Dermis microvascular lymphatic vessel endothelial cell (primary cell): ENCODE data around the gene B3GAT1. TPM values are rescaled to one million over a fixed set of nuclear protein-coding genes. Genes with fewer than 3 reads are reported as not detected.

Experiments used
- DNase-seq, 2 donors: peaks; one replicate each; pipeline versions ENCODE4 v3.0.0 to v3.0.0-alpha.2; 2010; ENCODE audit warnings: low read depth in 2 of 2
- total RNA-seq: library from RNA; depleted of rRNA; stranded (reverse); fragments of >200 nt; gene quantifications from 2 replicates; pipeline ENCODE4 v1.2.1, GENCODE V29; 2014

The B3GAT1 gene
- total RNA-seq, 1 donor from 2014 or later = not detected

- no peak for DNase-seq
These were observed 75.0 kb downstream of the B3GAT1 start for GRCh38 chr11:134337051-134337450.

GRCh38 chr11:134334796-134335571 is 77.1 kb downstream of the B3GAT1 start:
- DNase-seq = no peak

- DNase-seq = no peak
These were observed 78.1 kb downstream of the B3GAT1 start for GRCh38 chr11:134333946-134334345.

- DNase-seq = no peak
These were observed 78.7 kb downstream of the B3GAT1 start for GRCh38 chr11:134333312-134333711.

GRCh38 chr11:134332782-134333181 is 79.3 kb downstream of the B3GAT1 start:
- DNase-seq = no peak

- DNase-seq = no peak
These were observed 79.8 kb downstream of the B3GAT1 start for GRCh38 chr11:134332189-134332631.

- peak; percentile 18 to 59 for DNase-seq
These were observed 80.5 kb downstream of the B3GAT1 start, which contains the start of gene GLB1L2 for GRCh38 chr11:134331354-134332188. TSS of gene GLB1L2 (plus strand) at chr11:134331988. CDS start at chr11:134332062, 74 bp downstream.

GRCh38 chr11:134330611-134331353 is 81.3 kb downstream of the B3GAT1 start:
- no peak for DNase-seq

Other genes with a start within 250 kb of the B3GAT1 start
- gene NCAPD3, start 188.3 kb downstream of the B3GAT1 start, total RNA-seq = 17.8 and 19.0 TPM in 2 replicates
- gene VPS26B, start 187.6 kb downstream of the B3GAT1 start, total RNA-seq = 20.4 and 28.1 TPM in 2 replicates
- gene THYN1, start 158.9 kb downstream of the B3GAT1 start, total RNA-seq = 43.5 and 52.0 TPM in 2 replicates
- 18.4 and 19.8 TPM in 2 replicates for gene ACAD8, start 158.7 kb downstream of the B3GAT1 start, total RNA-seq
- gene GLB1L3, start 135.9 kb downstream of the B3GAT1 start, total RNA-seq = not detected in 2 replicates
- 0.25 and 0.39 TPM in 2 replicates for gene GLB1L2, start 80.3 kb downstream of the B3GAT1 start, total RNA-seq